Neural cell (in vitro differentiated cells): ENCODE results near the gene CYRIA.

Source experiments
- EP300 ChIP-seq: fragments of 450-650 bp; conservative IDR thresholded peaks from 2 replicates; pipeline ENCODE4 v1.6.1; 2014; ENCODE audit warnings: antibody characterized with exemption, mild to moderate bottlenecking, moderate library complexity; ENCODE audit not compliant: poor library complexity, severe bottlenecking
- SMC3 ChIP-seq: fragments of 450-650 bp; conservative IDR thresholded peaks from 2 replicates; pipeline ENCODE4 v1.6.1; 2014; ENCODE audit warnings: antibody characterized with exemption, mild to moderate bottlenecking, moderate library complexity; ENCODE audit not compliant: poor library complexity
- TF ChIP-seq, protein P1 (sequence below): IDR thresholded peaks from 2 replicates; pipeline ENCODE4 v1.6.1; 2012; ENCODE audit warnings: borderline replicate concordance
- TF ChIP-seq, protein P2 (sequence below): fragments of 450-650 bp; IDR thresholded peaks from 2 replicates; pipeline ENCODE4 v1.5.1; 2014; ENCODE audit warnings: antibody characterized with exemption, mild to moderate bottlenecking, moderate library complexity; ENCODE audit not compliant: poor library complexity, severe bottlenecking

GRCh38 chr2:16629044-16629443 is 36.6 kb downstream of the CYRIA start:
- TF ChIP-seq EP300 = no peak
- no peak for TF ChIP-seq SMC3
- TF ChIP-seq, protein P1, sequence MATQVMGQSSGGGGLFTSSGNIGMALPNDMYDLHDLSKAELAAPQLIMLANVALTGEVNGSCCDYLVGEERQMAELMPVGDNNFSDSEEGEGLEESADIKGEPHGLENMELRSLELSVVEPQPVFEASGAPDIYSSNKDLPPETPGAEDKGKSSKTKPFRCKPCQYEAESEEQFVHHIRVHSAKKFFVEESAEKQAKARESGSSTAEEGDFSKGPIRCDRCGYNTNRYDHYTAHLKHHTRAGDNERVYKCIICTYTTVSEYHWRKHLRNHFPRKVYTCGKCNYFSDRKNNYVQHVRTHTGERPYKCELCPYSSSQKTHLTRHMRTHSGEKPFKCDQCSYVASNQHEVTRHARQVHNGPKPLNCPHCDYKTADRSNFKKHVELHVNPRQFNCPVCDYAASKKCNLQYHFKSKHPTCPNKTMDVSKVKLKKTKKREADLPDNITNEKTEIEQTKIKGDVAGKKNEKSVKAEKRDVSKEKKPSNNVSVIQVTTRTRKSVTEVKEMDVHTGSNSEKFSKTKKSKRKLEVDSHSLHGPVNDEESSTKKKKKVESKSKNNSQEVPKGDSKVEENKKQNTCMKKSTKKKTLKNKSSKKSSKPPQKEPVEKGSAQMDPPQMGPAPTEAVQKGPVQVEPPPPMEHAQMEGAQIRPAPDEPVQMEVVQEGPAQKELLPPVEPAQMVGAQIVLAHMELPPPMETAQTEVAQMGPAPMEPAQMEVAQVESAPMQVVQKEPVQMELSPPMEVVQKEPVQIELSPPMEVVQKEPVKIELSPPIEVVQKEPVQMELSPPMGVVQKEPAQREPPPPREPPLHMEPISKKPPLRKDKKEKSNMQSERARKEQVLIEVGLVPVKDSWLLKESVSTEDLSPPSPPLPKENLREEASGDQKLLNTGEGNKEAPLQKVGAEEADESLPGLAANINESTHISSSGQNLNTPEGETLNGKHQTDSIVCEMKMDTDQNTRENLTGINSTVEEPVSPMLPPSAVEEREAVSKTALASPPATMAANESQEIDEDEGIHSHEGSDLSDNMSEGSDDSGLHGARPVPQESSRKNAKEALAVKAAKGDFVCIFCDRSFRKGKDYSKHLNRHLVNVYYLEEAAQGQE = no peak
- TF ChIP-seq, protein P2, sequence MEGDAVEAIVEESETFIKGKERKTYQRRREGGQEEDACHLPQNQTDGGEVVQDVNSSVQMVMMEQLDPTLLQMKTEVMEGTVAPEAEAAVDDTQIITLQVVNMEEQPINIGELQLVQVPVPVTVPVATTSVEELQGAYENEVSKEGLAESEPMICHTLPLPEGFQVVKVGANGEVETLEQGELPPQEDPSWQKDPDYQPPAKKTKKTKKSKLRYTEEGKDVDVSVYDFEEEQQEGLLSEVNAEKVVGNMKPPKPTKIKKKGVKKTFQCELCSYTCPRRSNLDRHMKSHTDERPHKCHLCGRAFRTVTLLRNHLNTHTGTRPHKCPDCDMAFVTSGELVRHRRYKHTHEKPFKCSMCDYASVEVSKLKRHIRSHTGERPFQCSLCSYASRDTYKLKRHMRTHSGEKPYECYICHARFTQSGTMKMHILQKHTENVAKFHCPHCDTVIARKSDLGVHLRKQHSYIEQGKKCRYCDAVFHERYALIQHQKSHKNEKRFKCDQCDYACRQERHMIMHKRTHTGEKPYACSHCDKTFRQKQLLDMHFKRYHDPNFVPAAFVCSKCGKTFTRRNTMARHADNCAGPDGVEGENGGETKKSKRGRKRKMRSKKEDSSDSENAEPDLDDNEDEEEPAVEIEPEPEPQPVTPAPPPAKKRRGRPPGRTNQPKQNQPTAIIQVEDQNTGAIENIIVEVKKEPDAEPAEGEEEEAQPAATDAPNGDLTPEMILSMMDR = no peak
